Natural killer cell (primary cell): Measurements from ENCODE around the gene PLEKHA5. TPM values are rescaled to one million over a fixed set of nuclear protein-coding genes. Genes with fewer than 3 reads are reported as not detected.

ENCODE experiments used
- ATAC-seq, 3 donors: fragments of 150-1000 bp in 2 of 3; fragments of 200-7000 bp in 1 of 3; cut with Tn5 transposase; 1 replicate in 1 of 3; 2 replicates in 2 of 3; pipeline ENCODE4 v1.10.0; 2021; ENCODE audit warnings: mild to moderate bottlenecking in 2 of 3, moderate library complexity in 2 of 3
- DNase-seq, 2 donors: peaks; one replicate each; pipeline versions ENCODE4 v3.0.0 to v3.0.0-alpha.2; 2013 to 2021; ENCODE audit warnings: mixed read lengths in 1 of 2
- H3K27ac ChIP-seq: one replicate; pipeline ENCODE4 v1.5.1; 2013; ENCODE audit warnings: mild to moderate bottlenecking, low read length
- H3K27me3 ChIP-seq: one replicate; pipeline ENCODE4 v1.6.1; 2013; ENCODE audit warnings: low read length; ENCODE audit not compliant: control insufficient read depth, insufficient read depth
- H3K36me3 ChIP-seq: one replicate; pipeline ENCODE4 v1.6.1; 2013; ENCODE audit warnings: low read length; ENCODE audit not compliant: control insufficient read depth, insufficient read depth
- H3K4me1 ChIP-seq: one replicate; pipeline ENCODE4 v1.6.1; 2013; ENCODE audit warnings: low read length; ENCODE audit not compliant: control insufficient read depth, insufficient read depth
- H3K4me3 ChIP-seq: one replicate; pipeline ENCODE4 v1.5.1; 2013; ENCODE audit warnings: low read length
- H3K9me3 ChIP-seq: one replicate; pipeline ENCODE4 v1.6.1; 2013; ENCODE audit warnings: low read length; ENCODE audit not compliant: control insufficient read depth, insufficient read depth
- H3K27ac Mint-ChIP-seq, 2 donors: one replicate each; pipeline ENCODE4 v1.8.0; 2022; ENCODE audit warnings: mild to moderate bottlenecking in 2 of 2, mixed read lengths in 2 of 2, moderate library complexity in 1 of 2
- H3K27me3 Mint-ChIP-seq, 2 donors: one replicate each; pipeline ENCODE4 v1.8.0; 2022; ENCODE audit warnings: low read depth in 2 of 2, mixed read lengths in 2 of 2
- H3K36me3 Mint-ChIP-seq: one replicate; pipeline ENCODE4 v1.8.0; 2022; ENCODE audit warnings: mixed read lengths
- H3K4me1 Mint-ChIP-seq, 2 donors: one replicate each; pipeline ENCODE4 v1.8.0; 2022; ENCODE audit warnings: mixed read lengths in 2 of 2
- H3K4me3 Mint-ChIP-seq: one replicate; pipeline ENCODE4 v1.8.0; 2022; ENCODE audit warnings: mild to moderate bottlenecking, moderate library complexity, mixed read lengths
- H3K9me3 Mint-ChIP-seq, 2 donors: one replicate each; pipeline ENCODE4 v1.8.0; 2022; ENCODE audit warnings: mixed read lengths in 2 of 2
- CTCF ChIP-seq: fragments of 200-600 bp; IDR thresholded peaks from one replicate; pipeline ENCODE4 v1.8.0; 2022; ENCODE audit warnings: antibody characterized with exemption
- WGBS: methylation state at CpG from one replicate; pipeline ENCODE4 v1.1.7; 2013; ENCODE audit warnings: missing lambda C conversion rate; ENCODE audit not compliant: insufficient coverage; 5-methylcytosine and 5-hydroxymethylcytosine counted together
- intact Hi-C: fragments of 100-400 bp; cut with micrococcal nuclease; formaldehyde crosslinking; loops from one replicate; pipeline ENCODE4 v1.14.2; 2022
- total RNA-seq, 4 donors: library from RNA; stranded (reverse); fragments of 120-200 nt in 1 of 4; gene quantifications; one replicate each; pipeline versions ENCODE4 v1.2.3 to v1.2.4, GENCODE V29; 2013 to 2022

PLEKHA5 gene
- total RNA-seq, 3 donors from 2014 or later (not counting 1 experiment from before 2014, with no cell fraction given): 5.2 to 12.1 (median 7.0) TPM

GRCh38 chr12:19230299-19230866 is 100.8 kb downstream of the PLEKHA5 start:
- Mint-ChIP-seq H3K27ac (no peak overlapping the region), H3K27me3 (no peaks in the 10 kb centered on the region)
- TF ChIP-seq CTCF: no peak

GRCh38 chr12:19230896-19231295 is 101.4 kb downstream of the PLEKHA5 start:
- H3K4me1 ChIP-seq: no peaks in the 10 kb centered on the region
- H3K9me3 ChIP-seq: no peaks in the 10 kb centered on the region
- no peaks in the 10 kb centered on the region for H3K27me3 Mint-ChIP-seq
- peaks cover 0 to 14% of the 10 kb centered on the region in 2 donors for H3K4me1 Mint-ChIP-seq
- no peak overlapping the region for H3K27ac Mint-ChIP-seq
- ATAC-seq (no peak), DNase-seq (no peak)
- no peaks in the 10 kb centered on the region for H3K36me3 Mint-ChIP-seq
- intact Hi-C loops: no loop called here
- no peaks in the 10 kb centered on the region for H3K9me3 Mint-ChIP-seq
- H3K4me3 ChIP-seq: no peak overlapping the region
- H3K27ac ChIP-seq: no peak overlapping the region
- H3K27me3 ChIP-seq: no peaks in the 10 kb centered on the region
- TF ChIP-seq CTCF: no peak
- H3K4me3 Mint-ChIP-seq: no peak overlapping the region
- no peaks in the 10 kb centered on the region for H3K36me3 ChIP-seq

More at GRCh38 chr12:19230299-19230866, 100.8 kb downstream of the PLEKHA5 start:
- Mint-ChIP-seq H3K4me3 (no peak overlapping the region), H3K9me3 (no peaks in the 10 kb centered on the region), H3K36me3 (no peaks in the 10 kb centered on the region), H3K4me1 (peaks cover 0 to 11% of the 10 kb centered on the region in 2 donors)
- H3K27ac ChIP-seq: no peak overlapping the region
- DNase-seq: no peak
- no peaks in the 10 kb centered on the region for H3K36me3 ChIP-seq
- intact Hi-C loops: no loop called here
- no peaks in the 10 kb centered on the region for H3K4me1 ChIP-seq
- H3K27me3 ChIP-seq: no peaks in the 10 kb centered on the region
- H3K4me3 ChIP-seq: no peak overlapping the region
- 94% methylated on average over 37 of the region's 37 CpGs for WGBS
- ATAC-seq: no peak
- no peaks in the 10 kb centered on the region for H3K9me3 ChIP-seq

- Histone ChIP-seq H3K27me3 (no peaks in the 10 kb centered on the region), H3K9me3 (no peaks in the 10 kb centered on the region), H3K4me1 (no peaks in the 10 kb centered on the region), H3K27ac (no peak overlapping the region), H3K36me3 (no peaks in the 10 kb centered on the region), H3K4me3 (no peak overlapping the region)
- H3K9me3 Mint-ChIP-seq: no peaks in the 10 kb centered on the region
- no peak for TF ChIP-seq CTCF
- H3K27me3 Mint-ChIP-seq: no peaks in the 10 kb centered on the region
- H3K36me3 Mint-ChIP-seq: no peaks in the 10 kb centered on the region
- no peak overlapping the region for H3K4me3 Mint-ChIP-seq
- intact Hi-C loops: no loop called here
- WGBS: 67% methylated on average over 3 of the region's 3 CpGs
- H3K4me1 Mint-ChIP-seq: peaks cover 7 to 14% of the 10 kb centered on the region in 2 donors
- no peak for ATAC-seq
- DNase-seq: no peak
- H3K27ac Mint-ChIP-seq: no peak overlapping the region
Measured at GRCh38 chr12:19234171-19234704, 104.7 kb downstream of the PLEKHA5 start.
